Coronary artery (tissue), 2 donors: ENCODE measurements around the gene TGFBR3.

ENCODE experiments used
- DNase-seq: peaks from one replicate; pipeline ENCODE4 v3.0.0-alpha.2; 2017; ENCODE audit warnings: low spot score
- H3K27ac ChIP-seq, 2 donors: fragments of 200-600 bp; sonication (generic); one replicate each; pipeline ENCODE4 v1.5.1; 2016 to 2019
- H3K4me3 ChIP-seq: fragments of 200-600 bp; sonication (generic); 2 replicates; pipeline ENCODE4 v1.5.1; 2016; ENCODE audit warnings: mild to moderate bottlenecking, moderate library complexity
- TF ChIP-seq, protein P1 (sequence below): fragments of 200-600 bp; sonication (generic); IDR thresholded peaks from one replicate; pipeline ENCODE4 v1.5.1; 2019; ENCODE audit warnings: antibody characterized with exemption

Gene TGFBR3

DNA sequence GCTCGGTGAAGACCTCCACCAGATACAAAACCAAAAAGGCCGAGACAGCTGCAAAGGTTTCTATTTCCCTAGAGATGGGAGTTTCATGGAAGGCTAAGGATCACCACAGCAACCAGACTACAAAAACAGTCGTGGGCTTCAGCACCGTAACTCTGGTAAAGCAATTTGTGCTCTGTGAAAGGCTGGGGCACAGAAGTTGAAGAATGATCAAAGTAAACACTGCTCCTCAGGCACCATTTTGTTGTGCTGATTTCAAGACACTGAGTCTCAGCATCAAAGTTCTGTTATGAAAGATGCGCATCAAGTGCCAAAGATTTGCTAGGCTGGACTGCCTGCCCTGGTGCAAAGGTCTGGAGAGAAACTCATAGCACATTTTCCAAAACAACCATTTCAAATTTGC, 116.2 kb downstream of the TGFBR3 start:
- TF ChIP-seq, protein P1, sequence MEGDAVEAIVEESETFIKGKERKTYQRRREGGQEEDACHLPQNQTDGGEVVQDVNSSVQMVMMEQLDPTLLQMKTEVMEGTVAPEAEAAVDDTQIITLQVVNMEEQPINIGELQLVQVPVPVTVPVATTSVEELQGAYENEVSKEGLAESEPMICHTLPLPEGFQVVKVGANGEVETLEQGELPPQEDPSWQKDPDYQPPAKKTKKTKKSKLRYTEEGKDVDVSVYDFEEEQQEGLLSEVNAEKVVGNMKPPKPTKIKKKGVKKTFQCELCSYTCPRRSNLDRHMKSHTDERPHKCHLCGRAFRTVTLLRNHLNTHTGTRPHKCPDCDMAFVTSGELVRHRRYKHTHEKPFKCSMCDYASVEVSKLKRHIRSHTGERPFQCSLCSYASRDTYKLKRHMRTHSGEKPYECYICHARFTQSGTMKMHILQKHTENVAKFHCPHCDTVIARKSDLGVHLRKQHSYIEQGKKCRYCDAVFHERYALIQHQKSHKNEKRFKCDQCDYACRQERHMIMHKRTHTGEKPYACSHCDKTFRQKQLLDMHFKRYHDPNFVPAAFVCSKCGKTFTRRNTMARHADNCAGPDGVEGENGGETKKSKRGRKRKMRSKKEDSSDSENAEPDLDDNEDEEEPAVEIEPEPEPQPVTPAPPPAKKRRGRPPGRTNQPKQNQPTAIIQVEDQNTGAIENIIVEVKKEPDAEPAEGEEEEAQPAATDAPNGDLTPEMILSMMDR = no peak
- DNase-seq = no peak
- no peak overlapping the region for H3K4me3 ChIP-seq
- H3K27ac ChIP-seq = peak overlapping the region in 1 of 2 donors; percentile 16

DNA sequence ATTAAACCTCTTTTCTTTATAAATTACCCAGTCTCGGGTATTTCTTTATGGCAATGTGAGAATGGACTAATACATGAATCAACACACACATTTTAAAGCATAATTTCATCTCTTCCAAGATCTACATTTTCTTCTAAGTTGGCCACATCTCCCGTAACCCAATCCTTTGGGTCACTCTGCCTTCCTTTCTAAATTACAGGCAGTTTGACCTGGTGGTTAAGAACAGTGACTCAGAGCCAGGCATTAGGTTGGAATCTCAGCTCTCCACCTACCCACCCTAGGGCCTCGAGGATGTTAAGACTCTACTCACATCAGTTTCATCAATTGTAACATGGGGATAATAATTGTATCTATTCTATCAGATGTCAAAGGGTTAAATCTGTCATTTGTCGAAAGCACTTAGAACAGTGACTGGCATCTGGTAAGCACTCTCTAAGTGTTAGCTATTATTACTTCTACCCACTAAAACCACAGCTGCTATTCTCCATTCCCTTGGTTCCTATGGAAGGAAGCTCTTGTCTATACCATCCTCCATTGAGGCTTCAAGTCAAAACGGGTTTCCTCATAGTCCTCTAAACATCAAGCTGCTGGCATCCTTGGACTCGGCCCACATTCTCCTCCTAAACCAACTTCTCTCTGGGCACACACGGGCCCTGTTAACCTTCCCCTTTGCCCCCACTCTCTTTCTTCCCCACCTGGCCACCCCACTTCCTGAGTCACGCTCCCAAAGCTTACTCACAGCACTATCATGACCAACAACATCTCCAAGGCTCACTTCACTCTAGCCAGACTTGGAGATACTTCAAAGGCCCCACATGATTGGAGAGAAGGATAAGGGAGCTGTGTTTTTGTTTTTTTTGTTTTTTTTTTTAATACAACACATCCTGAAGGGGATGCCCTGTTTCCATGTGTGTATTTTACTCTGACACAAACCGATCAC, 116.9 kb downstream of the TGFBR3 start:
- H3K4me3 ChIP-seq = no peak overlapping the region
- H3K27ac ChIP-seq = peak overlapping the region in 1 of 2 donors; percentile 16
- DNase-seq = no peak
- TF ChIP-seq, protein P1 = no peak

DNA sequence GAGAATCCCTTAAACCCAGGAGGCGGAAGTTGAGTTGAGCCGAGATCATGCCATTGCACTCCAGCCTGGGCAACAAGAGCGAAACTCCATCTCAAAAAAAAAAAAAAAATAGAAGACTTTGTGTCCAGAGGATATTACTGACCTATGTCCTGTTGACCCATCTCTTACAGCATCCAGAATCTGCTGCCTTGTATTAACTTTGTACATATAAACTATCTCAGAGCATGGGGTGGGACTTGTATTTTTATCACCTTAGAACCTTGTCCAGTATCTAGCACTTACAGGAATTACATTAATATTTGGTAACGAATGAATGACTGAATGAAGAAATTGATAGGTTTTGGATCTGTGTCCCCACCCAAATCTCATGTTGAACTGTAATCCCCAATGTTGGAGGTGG, 117.8 kb downstream of the TGFBR3 start:
- TF ChIP-seq, protein P1 = no peak
- Histone ChIP-seq H3K27ac (no peak overlapping the region), H3K4me3 (no peak overlapping the region)
- no peak for DNase-seq

DNA sequence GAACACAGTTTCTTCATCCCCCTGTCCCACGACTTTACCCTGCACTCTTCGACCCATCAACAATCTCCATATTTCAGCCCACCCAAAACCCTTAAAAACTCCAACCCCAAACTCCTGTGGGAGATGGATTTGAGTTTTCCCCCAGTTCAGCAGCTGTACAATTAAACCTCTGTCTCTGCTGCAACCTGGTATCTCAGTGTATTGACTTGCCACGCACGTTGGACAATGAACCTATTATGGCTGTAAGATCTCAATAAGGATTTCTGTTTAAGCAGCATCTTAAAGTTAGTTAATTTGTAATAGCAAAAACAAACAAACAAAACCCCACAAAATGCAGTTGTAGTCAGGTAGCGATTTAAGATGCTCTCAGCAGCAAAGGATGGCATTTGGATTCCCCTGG, 119.1 kb downstream of the TGFBR3 start:
- no peak for DNase-seq
- no peak overlapping the region for H3K27ac ChIP-seq

DNA sequence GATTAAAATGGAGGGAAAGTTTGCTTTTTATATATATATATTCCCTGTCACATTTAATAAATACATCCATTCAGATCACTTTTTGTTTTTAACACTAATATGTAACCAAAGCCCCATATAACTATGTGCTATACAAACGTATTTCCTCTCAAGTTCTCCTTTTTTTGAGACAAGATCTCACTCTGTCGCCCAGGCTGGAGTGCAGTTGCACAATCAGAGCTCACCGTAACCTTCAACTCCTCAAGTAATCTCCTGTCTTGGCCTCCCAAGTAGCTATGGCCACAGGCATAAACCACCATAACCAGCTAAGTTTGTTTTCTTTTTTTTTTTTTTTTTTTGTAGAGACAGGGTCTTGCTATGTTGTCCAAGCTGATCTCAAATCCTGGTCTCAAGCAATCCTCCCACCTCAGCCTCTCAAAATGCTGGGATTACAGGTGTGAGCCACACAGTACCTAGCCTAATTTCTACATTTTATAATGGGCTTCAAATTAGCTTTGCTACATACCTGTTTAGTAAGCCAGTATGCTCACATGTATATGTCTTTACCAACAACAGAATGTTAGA, 120.0 kb downstream of the TGFBR3 start:
- TF ChIP-seq, protein P1 = no peak
- Histone ChIP-seq H3K4me3 (no peak overlapping the region), H3K27ac (no peak overlapping the region)
- DNase-seq = no peak

More for the DNA sequence above, 119.1 kb downstream of the TGFBR3 start:
- H3K4me3 ChIP-seq = no peak overlapping the region
- TF ChIP-seq, protein P1 = no peak

DNA sequence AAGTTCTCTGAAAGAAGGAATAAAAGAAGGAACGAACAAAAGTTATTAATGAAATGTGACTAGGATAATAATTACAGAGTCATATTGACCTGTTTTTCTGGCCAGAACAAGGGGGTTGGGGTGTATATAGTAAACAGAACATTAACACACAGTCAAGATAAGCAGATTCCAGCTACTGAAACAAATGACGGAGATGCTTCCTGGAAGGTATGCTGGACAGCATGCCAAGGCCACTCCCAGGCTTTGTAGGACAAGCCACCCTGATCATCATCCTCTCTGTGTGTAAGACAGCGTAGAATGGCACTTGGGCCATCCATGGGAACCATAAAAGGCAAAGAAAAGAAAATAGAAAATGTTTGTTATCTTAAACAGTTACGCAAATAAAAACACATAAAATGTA, 120.7 kb downstream of the TGFBR3 start:
- Histone ChIP-seq H3K27ac (no peak overlapping the region), H3K4me3 (no peak overlapping the region)
- no peak for DNase-seq
- TF ChIP-seq, protein P1 = no peak
